G401 (cell line): Measurements from ENCODE around the gene OR4A15. TPM values are rescaled to one million over a fixed set of nuclear protein-coding genes. Genes with fewer than 3 reads are reported as not detected.

Experiments used
- DNase-seq: peaks from one replicate; pipeline ENCODE4 v3.0.0-alpha.2; 2015; ENCODE audit warnings: low spot score
- in situ Hi-C: cut with HindIII; loops from 2 replicates; pipeline ENCODE4 v1.10.0; 2016; ENCODE audit warnings: low sequenced_read_pairs, mixed read lengths
- total RNA-seq: library from RNA; depleted of rRNA; stranded (reverse); fragments of >200 nt; shearing (Covaris generic); gene quantifications from 2 replicates; pipeline ENCODE4 v1.2.3, GENCODE V29; 2014; rRNA removed

The OR4A15 gene
- total RNA-seq, result not detected in 2 replicates

GRCh38 chr11:55367674-55368073 lies at the start of gene OR4A15:
TSS of gene OR4A15 (plus strand) at chr11:55367974. CDS start at chr11:55367974, 0 bp downstream.
- in situ Hi-C loops, result no loop called here

DNA sequence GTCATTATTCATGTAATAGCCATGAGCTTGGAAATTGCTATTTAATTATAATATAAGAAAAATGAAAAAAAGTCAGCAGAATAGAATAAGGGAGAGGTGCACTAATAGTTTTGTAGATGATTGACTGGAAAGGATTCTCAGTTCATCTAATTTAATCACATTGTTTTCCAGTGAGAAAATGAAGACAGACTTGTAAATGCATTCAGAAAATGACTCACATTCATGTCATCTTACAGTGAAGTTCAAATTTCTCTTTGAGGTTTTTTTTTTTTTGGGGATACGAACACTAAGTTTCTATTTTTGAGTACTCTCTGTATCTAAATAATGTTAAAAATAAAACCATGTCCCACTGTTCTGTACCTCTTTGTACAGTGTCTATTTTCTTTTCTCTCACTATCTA lies 43.3 kb upstream of the OR4A15 start:
- in situ Hi-C loops, result no loop called here
- no peak for DNase-seq

More at GRCh38 chr11:55367674-55368073, at the start of gene OR4A15:
- DNase-seq, result no peak

DNA sequence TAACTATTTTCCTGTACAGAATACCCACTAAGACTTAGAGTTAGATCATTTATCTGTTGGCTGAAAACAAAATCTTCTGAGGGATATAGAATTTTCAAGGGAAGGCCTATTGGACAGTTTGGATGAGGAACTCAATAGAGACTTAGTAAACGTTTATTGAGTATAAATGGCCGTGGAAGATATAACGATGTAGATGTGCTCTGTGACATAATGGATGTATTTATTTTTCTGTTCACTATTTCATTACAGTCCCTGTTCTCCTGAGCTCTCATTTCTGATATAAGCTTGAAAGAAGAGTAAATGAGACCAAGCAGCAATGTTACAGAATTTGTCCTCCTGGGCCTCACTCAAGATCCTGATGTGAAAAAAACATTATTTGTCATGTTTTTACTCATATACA lies 24.9 kb upstream of the OR4A15 start, which contains the start of gene OR4A16:
OR4A16 (plus strand) TSS at position 301 of the 400 bp plus-strand sequence; CDS start at position 301, 0 bp downstream.
- in situ Hi-C loops, result no loop called here
- no peak for DNase-seq

DNA sequence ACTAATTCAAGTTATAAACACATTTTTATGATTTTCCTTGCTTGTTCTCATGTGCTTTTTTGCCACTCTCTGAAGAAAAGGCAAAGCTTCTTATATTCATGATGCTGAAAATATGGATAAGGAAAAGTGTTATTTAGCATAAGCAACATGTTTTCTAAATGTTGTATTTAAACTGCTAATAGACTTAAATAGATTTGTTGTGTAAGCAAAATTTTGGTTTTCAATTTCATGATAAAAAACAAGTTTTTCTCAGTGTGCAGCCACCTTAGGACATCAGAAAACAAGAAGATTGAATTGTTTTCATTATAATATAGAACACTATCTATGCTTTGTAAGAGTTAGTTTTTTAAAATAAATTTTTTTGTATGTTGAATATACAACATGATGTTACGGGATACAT lies 22.5 kb upstream of the OR4A15 start:
- DNase-seq, result no peak
- in situ Hi-C loops, result no loop called here

- DNase-seq, result no peak
- in situ Hi-C loops, result no loop called here
Measured at GRCh38 chr11:55349032-55349431, 18.7 kb upstream of the OR4A15 start.

DNA sequence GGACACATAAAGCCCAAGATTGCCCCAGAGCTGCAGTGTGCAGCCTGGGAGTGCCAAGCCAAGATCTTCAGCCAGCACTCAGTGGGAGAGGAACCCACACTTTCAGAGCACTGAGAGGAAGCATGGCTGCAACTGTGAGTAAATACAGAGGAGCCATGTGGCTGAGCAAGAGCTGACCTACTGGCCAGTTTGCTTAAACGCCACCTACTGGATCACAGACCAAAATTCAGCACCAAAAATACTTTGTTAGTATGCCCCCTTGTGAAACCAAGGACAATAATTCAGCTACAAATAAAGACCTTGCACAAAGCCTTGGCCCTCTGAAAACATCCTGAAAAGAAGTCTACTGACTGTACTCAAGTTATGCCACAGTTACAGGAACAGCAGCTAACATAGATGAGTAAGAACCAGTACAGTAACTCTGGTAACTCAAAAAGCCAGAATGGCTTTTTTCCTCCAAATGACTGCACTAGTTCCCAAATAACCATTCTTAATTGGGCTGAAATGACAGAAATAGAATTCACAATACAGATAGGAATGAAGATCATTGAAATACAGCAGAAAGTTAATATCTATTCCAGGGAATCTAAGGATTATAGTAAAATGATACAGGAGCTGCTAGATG lies 10.1 kb upstream of the OR4A15 start:
- in situ Hi-C loops, result no loop called here
- DNase-seq, result no peak

GRCh38 chr11:55401011-55401410 lies 33.2 kb downstream of the OR4A15 start:
- in situ Hi-C loops, result no loop called here
- DNase-seq, result no peak

Other genes starting within 250 kb of the OR4A15 start
- 0.43 and 1.9 TPM in 2 replicates for gene TRIM48, start 105.8 kb upstream of the OR4A15 start, total RNA-seq
- not detected in 2 replicates for gene OR4A16, start 24.8 kb upstream of the OR4A15 start, total RNA-seq
- gene OR4C15, start 186.5 kb downstream of the OR4A15 start, total RNA-seq, result not detected in 2 replicates
- gene OR4C16, start 204.2 kb downstream of the OR4A15 start, total RNA-seq, result not detected in 2 replicates
- gene OR4C11, start 239.7 kb downstream of the OR4A15 start, total RNA-seq, result not detected in 2 replicates